UCSD-AML1 (cell line): ENCODE data around the gene LMX1B.

ENCODE experiments used
- DNase-seq: peaks from one replicate; lab custom pipeline; 2025; ENCODE audit not compliant: unreplicated experiment; lab: John Stamatoyannopoulos, UW

The LMX1B gene

DNA sequence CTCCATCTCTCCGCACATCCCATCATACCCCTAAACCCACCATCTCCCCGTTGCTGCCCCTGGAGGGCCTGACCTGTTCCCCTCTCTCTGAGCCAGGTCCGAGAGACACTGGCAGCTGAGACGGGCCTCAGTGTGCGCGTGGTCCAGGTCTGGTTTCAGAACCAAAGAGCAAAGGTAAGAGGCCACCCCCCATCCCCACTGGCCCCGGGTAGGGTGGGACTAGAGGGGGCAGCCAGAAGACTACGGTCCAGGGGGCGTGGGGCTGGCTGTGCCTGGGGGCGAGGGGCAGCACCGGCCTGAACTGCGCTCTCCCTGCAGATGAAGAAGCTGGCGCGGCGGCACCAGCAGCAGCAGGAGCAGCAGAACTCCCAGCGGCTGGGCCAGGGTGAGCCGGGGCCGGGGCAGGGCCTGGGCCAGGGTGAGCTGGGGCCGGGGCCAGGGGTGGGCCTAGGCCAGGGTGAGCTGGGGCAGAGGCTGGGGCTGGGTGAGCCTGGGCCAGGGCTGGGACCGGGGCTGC, 79.8 kb downstream of the LMX1B start:
- no peak for DNase-seq

DNA sequence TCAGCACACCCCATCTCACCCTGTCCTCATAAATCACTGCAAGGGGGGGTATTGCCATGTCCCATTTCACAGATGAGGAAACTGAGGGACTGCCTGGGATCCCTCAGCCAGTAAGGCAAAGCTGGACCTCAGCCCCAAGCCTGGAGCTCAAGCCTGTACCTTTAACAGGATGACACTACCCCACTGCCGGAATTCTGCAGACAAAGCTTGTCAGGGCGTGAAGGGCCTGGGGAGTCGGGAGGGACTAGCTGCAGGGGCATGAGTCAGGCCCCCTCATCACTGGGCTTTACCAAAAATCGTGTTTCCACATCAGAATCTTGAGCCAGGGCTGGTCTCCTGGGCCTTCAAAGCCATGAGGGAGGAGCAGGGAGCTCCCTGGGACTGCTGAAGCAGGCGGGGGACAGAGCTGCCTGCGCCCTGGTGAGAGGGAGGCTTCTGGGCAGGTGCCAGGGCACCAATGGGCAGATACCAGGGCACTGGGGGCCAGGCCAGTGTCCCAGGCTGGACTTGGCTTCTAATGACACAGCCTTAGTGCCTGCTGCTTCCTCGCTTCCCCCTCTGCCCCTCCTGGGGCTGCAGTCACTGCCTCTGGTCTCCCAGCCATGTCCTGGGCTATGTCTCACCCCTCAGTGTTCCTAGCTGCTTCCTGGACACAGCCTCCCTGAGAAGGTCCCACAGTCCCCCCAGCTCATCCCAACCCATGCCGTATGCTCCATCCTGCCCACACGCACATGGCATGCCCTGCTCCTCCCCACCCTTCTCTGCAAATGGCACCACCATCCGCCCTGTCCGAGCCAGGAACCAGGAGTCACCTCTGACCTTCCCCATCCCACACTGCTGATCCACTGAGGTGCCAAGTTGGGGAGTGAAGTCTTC, 80.7 kb downstream of the LMX1B start:
- no peak for DNase-seq

DNA sequence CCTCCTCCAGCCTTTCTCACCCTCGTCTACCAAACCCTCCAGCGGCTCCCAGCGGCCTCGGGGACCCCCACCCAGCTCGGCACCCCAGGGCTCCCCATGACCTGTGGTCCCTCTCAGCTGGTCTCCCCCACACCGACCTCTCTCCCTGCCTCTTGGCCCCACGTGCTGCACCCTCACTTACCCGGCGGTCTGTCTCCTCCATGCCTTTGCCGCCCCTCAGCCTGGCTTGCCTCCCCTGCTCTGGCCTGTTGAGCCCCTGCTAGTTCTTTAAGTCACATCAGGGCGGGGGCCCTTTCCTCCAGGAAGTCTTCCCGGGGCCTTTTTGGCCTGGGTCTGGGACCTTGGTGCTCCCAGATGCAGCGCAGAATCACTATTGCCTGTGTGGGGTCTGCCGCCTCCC, 81.5 kb downstream of the LMX1B start:
- DNase-seq = no peak

DNA sequence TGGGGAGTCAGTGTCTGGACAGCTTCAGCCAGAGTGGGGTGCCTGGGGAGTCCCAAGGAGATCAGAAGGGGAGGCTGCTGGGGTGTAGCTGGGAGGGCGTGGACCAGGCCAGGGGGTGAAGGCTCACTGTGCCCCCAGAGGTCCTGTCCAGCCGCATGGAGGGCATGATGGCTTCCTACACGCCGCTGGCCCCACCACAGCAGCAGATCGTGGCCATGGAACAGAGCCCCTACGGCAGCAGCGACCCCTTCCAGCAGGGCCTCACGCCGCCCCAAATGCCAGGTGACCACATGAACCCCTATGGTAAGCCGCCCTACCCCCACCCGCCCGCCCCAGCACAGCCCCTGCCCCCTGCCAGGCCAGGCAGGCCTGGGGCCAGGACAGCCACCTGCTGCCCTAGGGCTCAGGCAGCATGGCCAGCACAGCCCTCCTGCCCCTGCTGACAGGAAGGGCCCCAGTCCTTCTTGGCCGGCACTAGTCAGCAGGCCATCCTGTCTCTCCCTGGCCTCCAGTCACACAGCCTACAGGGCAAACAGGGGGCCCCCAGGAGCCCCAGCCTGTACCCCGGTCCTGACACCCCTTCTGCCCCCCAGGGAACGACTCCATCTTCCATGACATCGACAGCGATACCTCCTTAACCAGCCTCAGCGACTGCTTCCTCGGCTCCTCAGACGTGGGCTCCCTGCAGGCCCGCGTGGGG, 82.1 kb downstream of the LMX1B start:
- DNase-seq = no peak

DNA sequence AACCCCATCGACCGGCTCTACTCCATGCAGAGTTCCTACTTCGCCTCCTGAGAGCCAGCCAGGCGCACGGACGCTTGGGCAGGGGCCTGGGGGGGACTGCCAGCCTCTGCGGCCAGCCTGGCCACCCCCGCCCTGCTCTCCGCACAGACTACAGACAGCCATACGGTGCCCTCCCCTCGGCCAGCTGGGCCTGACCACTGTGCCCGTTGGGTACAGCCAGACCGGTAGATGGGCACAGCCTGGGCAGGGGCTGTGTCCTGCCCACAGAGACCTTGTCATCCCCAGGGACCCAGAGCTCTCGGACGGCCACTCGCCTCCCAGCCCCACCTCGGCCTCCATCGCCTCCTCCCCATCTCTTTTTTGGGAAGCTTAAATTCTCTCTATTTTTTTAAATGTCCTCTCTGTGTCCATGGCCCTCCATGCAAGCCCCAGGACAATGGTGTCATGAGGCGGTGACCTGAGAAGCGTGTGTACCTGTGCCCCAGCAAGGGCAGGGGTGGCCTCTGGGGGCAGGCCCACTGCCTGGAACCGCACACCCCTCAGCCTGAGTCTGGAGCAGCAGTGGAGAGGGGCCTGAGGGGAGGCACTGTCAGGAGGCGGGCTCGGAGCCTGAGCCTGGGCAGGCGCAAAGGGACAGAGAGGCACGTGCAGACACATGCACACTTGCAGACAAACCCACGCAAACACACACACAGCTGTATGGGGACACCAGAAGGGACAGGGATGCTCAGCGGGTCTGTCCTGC, 82.8 kb downstream of the LMX1B start:
- DNase-seq = no peak

DNA sequence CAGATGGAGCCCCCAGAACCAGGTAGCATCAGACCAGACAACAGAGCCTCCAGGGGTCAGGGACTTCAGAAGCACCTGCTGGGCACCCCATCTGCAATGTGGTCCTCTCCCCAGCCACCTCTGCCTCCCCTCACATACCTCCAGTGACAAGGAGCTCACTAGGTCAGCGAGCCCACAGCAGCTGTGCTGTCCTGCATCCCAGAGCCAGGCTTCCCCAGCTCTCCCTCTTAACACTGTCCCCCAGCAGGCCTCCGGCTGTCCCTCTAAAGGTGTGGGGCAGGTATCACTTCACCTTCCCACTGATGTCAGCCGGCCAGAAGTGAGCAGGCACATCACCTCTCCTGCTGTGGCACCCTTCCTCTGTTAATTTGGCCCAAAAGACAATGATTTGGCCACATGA, 83.6 kb downstream of the LMX1B start:
- DNase-seq = no peak

DNA sequence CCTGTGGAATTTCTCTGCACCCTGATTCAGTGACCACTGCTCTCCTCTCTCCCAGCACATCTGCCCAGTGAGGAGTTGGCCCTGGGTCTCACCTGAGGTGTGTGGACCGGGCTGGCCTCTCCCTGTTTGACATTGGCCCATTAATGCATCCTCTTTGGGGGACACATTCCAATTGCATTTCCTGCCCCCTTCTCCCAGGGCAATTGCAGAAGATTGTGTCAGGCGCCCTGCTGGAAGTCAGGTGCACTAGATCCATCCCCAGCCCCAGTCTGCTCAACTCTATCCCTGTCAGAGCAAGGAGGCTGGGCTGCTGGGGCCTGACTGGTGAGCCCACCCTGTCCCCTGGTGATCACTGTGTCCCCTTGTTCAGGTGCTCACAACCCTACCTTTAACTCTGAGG, 84.5 kb downstream of the LMX1B start:
- DNase-seq = no peak

DNA sequence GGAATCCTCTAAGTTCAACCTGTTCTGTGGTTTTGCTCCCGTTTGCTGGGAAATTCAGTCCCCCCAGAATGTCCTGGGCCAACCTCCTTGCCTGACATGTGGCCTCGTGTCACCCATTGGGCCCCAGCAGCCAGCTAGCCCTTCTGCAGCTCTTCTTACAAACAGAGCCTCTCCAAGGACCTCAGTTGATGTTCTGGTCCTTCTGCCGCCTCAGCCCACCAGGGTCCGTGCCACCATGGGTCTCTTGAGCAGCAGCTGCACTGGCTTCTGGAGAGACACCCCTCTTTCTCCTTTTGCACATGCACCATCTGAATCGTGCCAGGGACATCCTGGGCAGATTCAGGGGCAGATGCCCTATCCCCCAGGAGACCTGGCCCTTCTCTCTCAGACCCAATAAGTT, 85.0 kb downstream of the LMX1B start:
- DNase-seq = no peak

DNA sequence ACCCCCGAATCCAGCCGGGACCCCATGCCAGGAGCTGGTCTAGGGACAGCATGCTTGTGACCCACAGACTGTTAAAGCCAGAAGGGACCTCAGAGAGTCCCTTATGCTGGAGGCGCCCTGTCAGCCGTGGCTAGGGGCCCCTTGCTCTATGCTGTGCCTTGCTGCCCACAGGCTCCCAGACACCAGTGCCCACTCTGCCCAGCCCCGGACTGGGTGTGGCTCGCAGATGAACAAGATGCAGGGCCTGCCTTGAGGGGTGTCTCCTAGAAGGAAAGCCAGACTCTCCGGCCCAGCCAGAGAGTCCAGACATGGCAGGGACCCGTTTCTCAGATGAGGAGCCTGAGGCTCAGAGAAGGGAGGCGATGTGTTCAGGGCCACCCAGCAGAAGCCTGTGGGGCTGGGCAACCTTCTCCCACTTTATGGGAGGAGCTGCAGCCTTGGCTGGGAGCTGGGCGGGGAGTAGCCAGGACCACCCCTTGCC, 85.7 kb downstream of the LMX1B start:
- DNase-seq = no peak

DNA sequence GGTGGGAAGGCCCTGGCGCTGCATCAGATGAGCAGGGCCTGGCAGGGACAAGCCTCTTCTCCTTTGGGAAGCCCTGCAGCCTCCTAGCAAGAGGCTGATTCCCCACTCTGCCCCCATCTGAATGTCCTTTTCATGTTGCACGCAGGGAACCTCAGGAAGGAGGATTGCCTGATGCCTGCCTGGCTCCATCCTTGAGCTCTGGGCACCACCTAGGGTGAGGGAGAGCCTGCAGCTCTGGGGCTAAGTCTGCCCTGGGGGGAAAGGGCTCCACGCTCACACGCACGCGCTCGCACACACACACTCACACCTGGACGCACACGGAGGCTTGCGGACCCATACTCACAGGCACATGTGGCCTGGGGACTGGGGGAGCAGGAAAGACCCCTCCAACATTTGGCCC, 86.6 kb downstream of the LMX1B start:
- no peak for DNase-seq

DNA sequence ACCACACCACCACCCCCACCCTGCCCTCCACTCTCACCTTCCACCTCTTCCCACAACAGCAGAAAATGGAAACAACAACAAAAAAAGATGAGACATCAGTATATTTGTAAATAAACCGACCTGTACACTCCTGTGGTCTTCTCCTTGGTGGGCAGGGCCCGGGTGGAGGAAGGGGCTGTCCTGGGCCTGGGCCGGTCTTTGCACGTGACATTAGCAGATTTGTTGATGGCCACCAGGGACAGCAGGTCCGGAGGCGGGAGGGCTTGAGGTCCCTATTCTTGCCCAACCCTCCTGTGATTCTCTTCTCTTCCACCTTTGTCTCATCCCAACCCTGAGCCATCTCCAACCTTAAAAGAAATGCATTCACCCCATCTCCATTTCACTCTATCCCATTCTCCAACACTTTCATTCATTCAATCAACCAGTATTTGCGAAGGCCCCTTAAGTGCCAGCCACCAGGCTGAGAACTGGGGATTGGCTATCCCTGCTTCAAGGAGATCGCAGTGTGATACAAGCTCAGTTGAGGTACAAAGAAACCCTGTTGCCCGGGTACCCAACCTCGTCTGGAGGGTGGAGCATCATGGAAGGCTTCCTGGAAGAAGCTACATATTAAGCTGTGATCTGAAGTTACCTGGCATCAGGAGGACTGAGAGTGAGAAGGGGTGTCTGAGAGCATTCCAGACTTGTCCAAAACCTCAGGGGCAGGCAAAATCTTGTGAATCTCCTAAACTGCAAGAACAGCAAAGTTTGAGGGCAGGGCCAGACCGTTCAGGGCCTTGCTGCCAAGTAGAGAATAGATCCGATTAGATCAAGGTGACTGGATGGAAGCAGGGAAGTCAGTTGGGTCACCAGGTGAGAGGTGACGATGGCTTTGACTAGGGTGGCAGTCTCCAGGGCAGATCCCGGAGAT, 87.4 kb downstream of the LMX1B start:
- DNase-seq = no peak

DNA sequence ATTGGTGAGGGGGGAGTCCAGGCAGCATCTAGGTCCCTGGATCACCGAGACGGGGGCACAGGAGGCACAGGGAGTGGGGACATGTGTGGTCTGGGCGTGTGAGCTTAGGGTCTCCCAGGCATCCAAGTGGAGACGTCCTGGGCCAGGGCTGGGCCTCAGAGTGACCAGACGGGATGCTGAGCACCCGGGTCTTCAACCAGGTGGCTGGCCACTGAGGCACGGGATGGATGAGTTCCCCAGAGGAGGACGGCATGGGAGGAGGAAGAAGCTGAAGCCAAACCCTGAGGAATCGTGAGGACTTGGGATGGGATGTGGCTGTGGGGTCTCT, 88.0 kb downstream of the LMX1B start:
- DNase-seq = no peak

DNA sequence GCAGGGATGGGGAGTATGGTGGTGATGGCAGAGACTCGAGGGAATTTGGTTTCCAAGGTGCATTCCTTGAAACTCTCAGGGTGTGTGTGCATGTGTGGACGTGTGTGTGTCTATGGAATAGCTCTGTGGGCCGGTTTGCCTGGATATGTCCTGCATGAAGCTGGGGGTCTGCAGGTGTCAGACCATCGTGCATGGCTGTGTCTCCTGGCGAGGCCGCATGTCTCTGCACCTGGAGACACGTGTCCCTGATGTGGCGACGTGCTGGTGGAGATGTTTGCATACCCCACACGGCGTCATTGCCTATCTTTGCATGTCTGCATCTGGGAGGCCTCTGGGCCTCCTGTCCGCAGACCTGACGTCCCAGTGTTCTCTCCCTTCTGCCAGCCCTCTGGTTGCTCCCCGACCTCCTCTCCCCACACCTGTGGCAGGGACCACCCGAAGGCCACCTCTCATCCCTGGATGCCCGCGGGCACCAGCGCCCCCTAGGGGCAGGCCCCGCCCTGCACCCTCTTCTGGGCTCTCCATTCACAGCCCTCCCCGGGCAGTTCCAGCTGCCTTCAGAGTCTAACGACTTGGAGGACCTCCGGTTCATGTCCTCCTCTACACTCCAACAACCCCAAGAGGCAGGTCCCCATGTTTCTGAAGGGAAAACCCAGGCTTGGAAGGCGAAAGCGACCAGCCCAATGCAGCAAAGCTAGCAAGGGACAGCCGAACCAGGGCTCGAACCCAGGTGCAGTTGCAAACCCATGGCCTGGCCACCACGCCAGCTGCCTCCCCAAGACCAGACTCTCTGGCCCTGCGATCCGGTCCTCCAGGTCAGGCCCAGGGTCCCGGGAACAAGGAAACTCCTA, 88.6 kb downstream of the LMX1B start:
- DNase-seq = peak; percentile 37

DNA sequence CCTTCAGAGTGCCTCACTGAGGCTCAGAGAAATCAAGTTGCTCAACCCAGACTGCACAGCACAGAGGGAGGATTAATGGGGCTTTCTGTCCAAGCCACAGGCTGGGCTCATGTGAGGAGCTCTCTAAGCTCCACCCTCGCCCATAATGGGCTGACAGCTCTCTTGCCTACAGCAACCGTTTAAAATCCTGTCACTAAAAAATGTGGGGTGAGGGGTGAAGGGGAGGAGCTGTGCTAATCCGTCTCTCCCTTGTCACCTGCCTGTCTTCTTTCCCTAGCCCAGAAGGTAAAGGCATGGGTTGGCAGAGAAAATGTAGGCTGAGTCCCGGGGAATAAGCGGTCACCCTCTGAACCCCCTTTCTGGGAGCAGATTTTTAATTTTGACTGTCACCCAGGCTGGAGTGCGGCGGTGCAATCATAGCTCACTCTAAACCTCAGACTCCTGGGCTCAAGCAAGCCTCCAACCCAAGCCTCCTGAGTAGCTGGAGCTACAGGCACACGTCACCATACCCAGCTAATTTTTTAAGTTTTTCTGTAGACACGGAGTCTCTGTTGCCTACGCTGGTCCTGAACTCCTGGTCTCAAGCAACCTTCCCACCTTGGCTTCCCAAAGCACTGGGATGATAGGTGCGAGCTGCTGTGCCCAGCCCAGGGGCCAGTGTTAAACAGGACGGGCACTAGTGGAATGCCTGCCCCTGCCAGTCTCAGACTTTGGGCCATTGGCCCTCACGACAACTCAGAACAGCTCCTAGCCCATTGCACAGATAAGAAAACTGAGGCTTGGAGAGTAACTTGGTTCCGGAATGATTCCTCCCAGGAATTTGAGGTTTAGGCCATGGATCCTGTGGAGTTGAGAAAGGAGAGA, 89.5 kb downstream of the LMX1B start:
- DNase-seq = no peak

DNA sequence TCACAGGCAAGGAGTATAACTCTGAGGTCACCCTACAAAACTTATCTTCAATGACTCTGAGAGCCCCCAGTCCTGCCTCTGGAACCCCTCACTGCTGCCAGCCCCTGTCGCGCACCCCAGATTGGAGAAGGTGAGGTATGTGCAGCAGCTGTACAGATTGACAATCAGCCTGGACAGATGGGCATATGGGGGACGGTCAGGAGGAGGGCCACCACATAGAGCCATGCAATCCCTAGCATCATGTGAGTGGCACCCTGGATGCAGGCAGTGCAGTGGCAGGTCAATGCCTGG, 90.1 kb downstream of the LMX1B start:
- DNase-seq = no peak

DNA sequence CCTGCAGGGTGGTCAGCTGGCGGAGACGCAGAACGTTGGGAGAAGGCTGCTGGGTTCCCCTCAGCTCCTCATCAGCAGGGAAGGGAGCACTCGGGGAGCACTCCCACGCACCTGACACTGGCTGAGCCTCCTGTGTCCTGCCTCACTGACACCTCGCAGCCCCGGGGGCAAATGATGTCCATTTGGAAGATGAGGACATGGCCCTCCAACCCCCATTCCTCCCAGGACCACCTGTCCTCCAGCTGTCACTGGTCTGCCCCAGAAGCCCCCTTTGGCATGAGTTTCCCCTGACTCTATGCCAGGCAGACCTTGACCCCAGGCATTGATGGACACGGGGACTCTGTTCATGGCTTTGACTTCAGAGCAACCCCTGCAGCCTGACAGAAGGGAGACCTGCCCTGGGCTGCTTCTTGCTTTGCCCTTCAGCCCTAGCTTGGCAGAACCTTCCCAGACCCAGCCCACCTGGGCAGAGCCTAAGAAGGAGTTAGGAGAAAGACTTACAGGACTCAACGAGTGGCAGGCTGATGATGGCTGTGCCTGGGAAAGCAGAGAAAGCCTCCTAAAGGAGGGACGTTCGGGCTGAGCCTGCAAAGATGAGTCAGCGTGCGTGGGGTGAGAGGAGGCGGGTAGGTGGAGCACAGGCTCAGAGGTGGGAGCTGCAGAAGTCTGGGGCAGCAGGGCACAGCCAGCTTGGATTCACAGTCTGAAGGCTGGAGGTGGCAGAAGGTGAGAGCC, 90.6 kb downstream of the LMX1B start:
- no peak for DNase-seq

DNA sequence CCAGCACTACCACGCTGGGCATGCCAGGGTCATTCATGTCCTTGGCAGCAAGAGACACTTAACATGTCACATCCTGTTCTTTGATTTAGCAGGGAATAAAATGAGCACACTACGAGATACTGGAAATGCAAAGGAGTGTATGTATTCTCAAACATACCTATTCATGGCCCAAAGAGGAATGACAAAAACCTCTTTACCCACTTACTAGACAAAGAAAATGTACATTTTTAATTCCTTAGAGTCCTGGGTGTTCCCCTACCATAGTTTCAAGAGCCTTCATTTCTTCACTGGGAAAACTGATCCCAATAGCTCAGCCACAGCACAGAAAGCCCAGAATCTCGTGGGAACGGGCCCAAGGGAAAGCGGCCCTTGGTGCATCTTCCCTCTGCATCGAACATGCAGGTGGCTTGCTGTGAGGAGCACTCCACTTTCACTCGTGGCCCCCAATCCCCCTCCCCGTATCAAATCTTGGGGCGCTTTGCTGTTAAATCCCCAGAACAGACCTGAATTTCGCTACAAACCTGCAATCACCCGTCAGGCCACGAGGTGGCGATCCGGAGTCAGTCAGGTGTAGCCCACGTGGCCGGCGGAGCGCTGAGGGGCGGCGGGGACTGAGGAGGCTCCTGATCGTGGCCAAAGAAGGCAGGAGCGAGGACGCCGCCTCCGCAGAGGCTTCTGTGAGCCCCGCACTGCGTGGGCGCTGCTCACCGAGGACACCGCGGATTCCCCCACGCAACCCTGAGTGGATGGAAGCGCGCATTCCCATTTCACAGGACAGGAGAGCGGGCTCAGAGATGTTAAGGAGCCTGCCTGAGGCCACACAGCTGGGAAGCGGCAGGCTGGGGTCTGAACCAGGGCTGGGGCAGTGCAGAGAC, 91.4 kb downstream of the LMX1B start:
- DNase-seq = peak; percentile 75
